GM12878 (cell line): ENCODE data around the gene TNRC6C. TPM values are rescaled to one million over a fixed set of nuclear protein-coding genes. Genes with fewer than 3 reads are reported as not detected.

Experiments used
- ATF7 ChIP-seq: fragments of 450-650 bp; IDR thresholded peaks from 2 replicates; pipeline ENCODE4 v1.6.1; 2016; ENCODE audit warnings: low read depth, mild to moderate bottlenecking
- BHLHE40 ChIP-seq, 2 experiments: fragments of 450-650 bp in 1 of 2; IDR thresholded peaks; 2 replicates each; pipeline ENCODE4 v1.6.1; 2011 to 2017; ENCODE audit warnings: low read depth in 2 of 2, borderline replicate concordance in 1 of 2, improper control_type of control experiment in 1 of 2, low read length in 1 of 2, mild to moderate bottlenecking in 1 of 2
- KLF5 ChIP-seq: fragments of 450-650 bp; IDR thresholded peaks from 2 replicates; pipeline ENCODE4 v1.6.1; 2014; ENCODE audit warnings: mild to moderate bottlenecking; ENCODE audit not compliant: partially characterized antibody
- MTA3 ChIP-seq: IDR thresholded peaks from 2 replicates; pipeline ENCODE4 v1.6.1; 2012; ENCODE audit warnings: low read length, inconsistent platforms, borderline replicate concordance
- MXI1 ChIP-seq: fragments of 150-350 bp; IDR thresholded peaks from 2 replicates; pipeline ENCODE4 v1.6.1; 2011; ENCODE audit warnings: low read depth, mild to moderate bottlenecking, inconsistent platforms, low read length, improper control_type of control experiment
- NR2C1 ChIP-seq: fragments of 450-650 bp; IDR thresholded peaks from 2 replicates; pipeline ENCODE4 v1.6.1; 2017; ENCODE audit warnings: antibody characterized with exemption, mild to moderate bottlenecking, moderate library complexity
- NR2C2 ChIP-seq: IDR thresholded peaks from 2 replicates; pipeline ENCODE4 v1.6.1; 2011; ENCODE audit warnings: borderline replicate concordance, low read depth; ENCODE audit not compliant: control insufficient read depth, insufficient read length
- NRF1 ChIP-seq: conservative IDR thresholded peaks from 2 replicates; pipeline ENCODE4 v1.6.1; 2011; ENCODE audit warnings: mild to moderate bottlenecking, low read depth, low read length, improper control_type of control experiment
- PAX8 ChIP-seq: fragments of 450-650 bp; IDR thresholded peaks from 2 replicates; pipeline ENCODE4 v1.6.1; 2017; ENCODE audit warnings: mild to moderate bottlenecking, moderate library complexity
- POLR2AphosphoS5 ChIP-seq: IDR thresholded peaks from 2 replicates; pipeline ENCODE4 v1.6.1; 2011; ENCODE audit warnings: mild to moderate bottlenecking, low read length, inconsistent platforms
- RAD21 ChIP-seq: IDR thresholded peaks from 2 replicates; pipeline ENCODE4 v1.6.1; 2011; ENCODE audit warnings: mild to moderate bottlenecking, low read depth, low read length, moderate library complexity; ENCODE audit not compliant: insufficient read depth
- RUNX3 ChIP-seq: IDR thresholded peaks from 2 replicates; pipeline ENCODE4 v1.6.1; 2012; ENCODE audit warnings: low read length, inconsistent platforms
- SMARCA5 ChIP-seq: fragments of 450-650 bp; IDR thresholded peaks from 2 replicates; pipeline ENCODE4 v1.6.1; 2017; ENCODE audit warnings: mild to moderate bottlenecking
- SREBF1 ChIP-seq: IDR thresholded peaks from 2 replicates; pipeline ENCODE4 v1.6.1; 2012; ENCODE audit warnings: mild to moderate bottlenecking, low read length
- SUPT20H ChIP-seq: IDR thresholded peaks from 2 replicates; pipeline ENCODE4 v1.6.1; 2011; ENCODE audit warnings: low read depth, mild to moderate bottlenecking, low read length, moderate library complexity, borderline replicate concordance; ENCODE audit not compliant: control insufficient read depth
- ZSCAN29 ChIP-seq: fragments of 450-650 bp; IDR thresholded peaks from 2 replicates; pipeline ENCODE4 v1.6.1; 2017; ENCODE audit warnings: mild to moderate bottlenecking, moderate library complexity
- polyA plus RNA-seq, 11 experiments: library from polyadenylated mRNA; depleted of rRNA in 4 of 11; unstranded in 6 of 11; stranded (reverse) in 5 of 11; fragments of >200 nt; fragmentation: Nextera tagmentation in 4 of 11; fragmentation: Illumina TruSeq in 1 of 11; extraction: Ambion mirVana in 4 of 11; extraction: Trizol in 1 of 11; gene quantifications; 1 replicate in 1 of 11; 2 replicates in 10 of 11; pipeline versions ENCODE4 v1.2.1 to v1.2.3, GENCODE V29; 2011 to 2016; ENCODE audit warnings: inconsistent platforms in 2 of 11, missing spikeins in 2 of 11, low read depth in 1 of 11
- total RNA-seq, 4 experiments: library from RNA; depleted of rRNA in 3 of 4; stranded (reverse); fragments of >200 nt in 3 of 4; fragmentation: Illumina TruSeq in 1 of 4; extraction: Trizol in 1 of 4; gene quantifications; 2 replicates each; pipeline versions ENCODE4 v1.2.1 to v1.2.3, GENCODE V29; 2013 to 2021
- TF ChIP-seq, protein P1 (sequence below): fragments of 450-650 bp; IDR thresholded peaks from 2 replicates; pipeline ENCODE4 v1.6.1; 2017; ENCODE audit warnings: mild to moderate bottlenecking, low read depth, inconsistent platforms; ENCODE audit not compliant: poor library complexity, severe bottlenecking
- TF ChIP-seq, protein P2 (sequence below): IDR thresholded peaks from 2 replicates; pipeline ENCODE4 v1.6.1; 2012; ENCODE audit warnings: low read length, inconsistent platforms
- TF ChIP-seq, protein P3 (sequence below), 3 experiments: IDR thresholded peaks in 2 of 3; conservative IDR thresholded peaks in 1 of 3; 2 replicates each; pipeline ENCODE4 v1.5.1; 2011; ENCODE audit warnings: low read depth in 3 of 3, low read length in 3 of 3, mild to moderate bottlenecking in 3 of 3, control low read depth in 2 of 3, moderate library complexity in 2 of 3, inconsistent platforms in 1 of 3, mixed read lengths in 1 of 3; ENCODE audit not compliant: control insufficient read depth in 2 of 3, insufficient read depth in 1 of 3; ENCODE audit errors: extremely low read depth in 1 of 3
- TF ChIP-seq, protein P4 (sequence below): fragments of 450-650 bp; IDR thresholded peaks from 2 replicates; pipeline ENCODE4 v1.6.1; 2018; ENCODE audit warnings: mild to moderate bottlenecking, low read depth, moderate library complexity; ENCODE audit not compliant: partially characterized antibody
- TF ChIP-seq, protein P5 (sequence below): IDR thresholded peaks from 2 replicates; pipeline ENCODE4 v1.6.1; 2012; ENCODE audit warnings: low read depth, low read length, improper control_type of control experiment
- TF ChIP-seq, protein P6 (sequence below): IDR thresholded peaks from 2 replicates; pipeline ENCODE4 v1.6.1; 2012; ENCODE audit warnings: low read depth, low read length, improper control_type of control experiment

Gene TNRC6C
- total and polyA plus RNA-seq, 10 of the 15 experiments (the other 5 are each of a cell fraction or from before 2014, with no cell fraction given), result 0.40 to 6.1 (median 0.96) TPM

DNA sequence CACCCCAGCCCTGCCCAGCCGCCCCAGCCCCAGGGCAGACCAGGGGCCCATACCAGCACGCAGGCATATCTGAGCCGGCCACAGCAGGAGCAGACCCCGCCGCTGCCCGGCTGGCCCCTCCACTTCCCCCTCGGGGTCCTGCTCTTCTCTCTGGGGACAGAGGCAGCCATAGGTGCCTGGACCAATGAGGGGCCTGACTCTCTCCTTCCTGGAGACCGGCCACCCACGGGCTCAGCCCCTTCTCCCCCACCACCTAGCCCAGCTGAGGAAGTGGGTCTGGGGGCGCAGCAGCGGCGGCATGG lies 166.3 kb downstream of the TNRC6C start (continued):
- no peak for TF ChIP-seq NRF1
- 0 out of 2 replicates have a peak, but pooled peaks have one; percentile 37 for TF ChIP-seq SMARCA5
- no peak for TF ChIP-seq SREBF1
- no peak for TF ChIP-seq ATF7
- TF ChIP-seq, protein P1, sequence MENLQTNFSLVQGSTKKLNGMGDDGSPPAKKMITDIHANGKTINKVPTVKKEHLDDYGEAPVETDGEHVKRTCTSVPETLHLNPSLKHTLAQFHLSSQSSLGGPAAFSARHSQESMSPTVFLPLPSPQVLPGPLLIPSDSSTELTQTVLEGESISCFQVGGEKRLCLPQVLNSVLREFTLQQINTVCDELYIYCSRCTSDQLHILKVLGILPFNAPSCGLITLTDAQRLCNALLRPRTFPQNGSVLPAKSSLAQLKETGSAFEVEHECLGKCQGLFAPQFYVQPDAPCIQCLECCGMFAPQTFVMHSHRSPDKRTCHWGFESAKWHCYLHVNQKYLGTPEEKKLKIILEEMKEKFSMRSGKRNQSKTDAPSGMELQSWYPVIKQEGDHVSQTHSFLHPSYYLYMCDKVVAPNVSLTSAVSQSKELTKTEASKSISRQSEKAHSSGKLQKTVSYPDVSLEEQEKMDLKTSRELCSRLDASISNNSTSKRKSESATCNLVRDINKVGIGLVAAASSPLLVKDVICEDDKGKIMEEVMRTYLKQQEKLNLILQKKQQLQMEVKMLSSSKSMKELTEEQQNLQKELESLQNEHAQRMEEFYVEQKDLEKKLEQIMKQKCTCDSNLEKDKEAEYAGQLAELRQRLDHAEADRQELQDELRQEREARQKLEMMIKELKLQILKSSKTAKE, result no peak
- no peak for TF ChIP-seq NR2C2
- TF ChIP-seq MTA3, result no peak
- TF ChIP-seq RUNX3, result no peak
- TF ChIP-seq, protein P2, sequence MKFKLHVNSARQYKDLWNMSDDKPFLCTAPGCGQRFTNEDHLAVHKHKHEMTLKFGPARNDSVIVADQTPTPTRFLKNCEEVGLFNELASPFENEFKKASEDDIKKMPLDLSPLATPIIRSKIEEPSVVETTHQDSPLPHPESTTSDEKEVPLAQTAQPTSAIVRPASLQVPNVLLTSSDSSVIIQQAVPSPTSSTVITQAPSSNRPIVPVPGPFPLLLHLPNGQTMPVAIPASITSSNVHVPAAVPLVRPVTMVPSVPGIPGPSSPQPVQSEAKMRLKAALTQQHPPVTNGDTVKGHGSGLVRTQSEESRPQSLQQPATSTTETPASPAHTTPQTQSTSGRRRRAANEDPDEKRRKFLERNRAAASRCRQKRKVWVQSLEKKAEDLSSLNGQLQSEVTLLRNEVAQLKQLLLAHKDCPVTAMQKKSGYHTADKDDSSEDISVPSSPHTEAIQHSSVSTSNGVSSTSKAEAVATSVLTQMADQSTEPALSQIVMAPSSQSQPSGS, result no peak
- TF ChIP-seq KLF5, result no peak
- TF ChIP-seq, protein P3, sequence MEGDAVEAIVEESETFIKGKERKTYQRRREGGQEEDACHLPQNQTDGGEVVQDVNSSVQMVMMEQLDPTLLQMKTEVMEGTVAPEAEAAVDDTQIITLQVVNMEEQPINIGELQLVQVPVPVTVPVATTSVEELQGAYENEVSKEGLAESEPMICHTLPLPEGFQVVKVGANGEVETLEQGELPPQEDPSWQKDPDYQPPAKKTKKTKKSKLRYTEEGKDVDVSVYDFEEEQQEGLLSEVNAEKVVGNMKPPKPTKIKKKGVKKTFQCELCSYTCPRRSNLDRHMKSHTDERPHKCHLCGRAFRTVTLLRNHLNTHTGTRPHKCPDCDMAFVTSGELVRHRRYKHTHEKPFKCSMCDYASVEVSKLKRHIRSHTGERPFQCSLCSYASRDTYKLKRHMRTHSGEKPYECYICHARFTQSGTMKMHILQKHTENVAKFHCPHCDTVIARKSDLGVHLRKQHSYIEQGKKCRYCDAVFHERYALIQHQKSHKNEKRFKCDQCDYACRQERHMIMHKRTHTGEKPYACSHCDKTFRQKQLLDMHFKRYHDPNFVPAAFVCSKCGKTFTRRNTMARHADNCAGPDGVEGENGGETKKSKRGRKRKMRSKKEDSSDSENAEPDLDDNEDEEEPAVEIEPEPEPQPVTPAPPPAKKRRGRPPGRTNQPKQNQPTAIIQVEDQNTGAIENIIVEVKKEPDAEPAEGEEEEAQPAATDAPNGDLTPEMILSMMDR (IDR thresholded peaks at IDR 0.05 in 2 of 3, conservative IDR thresholded peaks at IDR 0.05 in 1 of 3; ENCODE audit: control insufficient read depth in 2 of 3, extremely low read depth in 1 of 3, insufficient read depth in 1 of 3, low read depth in 3 of 3, low read length in 3 of 3), result no peak
- no peak for TF ChIP-seq NR2C1
- no peak for TF ChIP-seq POLR2AphosphoS5
- no peak for TF ChIP-seq ZSCAN29
- TF ChIP-seq, protein P4, sequence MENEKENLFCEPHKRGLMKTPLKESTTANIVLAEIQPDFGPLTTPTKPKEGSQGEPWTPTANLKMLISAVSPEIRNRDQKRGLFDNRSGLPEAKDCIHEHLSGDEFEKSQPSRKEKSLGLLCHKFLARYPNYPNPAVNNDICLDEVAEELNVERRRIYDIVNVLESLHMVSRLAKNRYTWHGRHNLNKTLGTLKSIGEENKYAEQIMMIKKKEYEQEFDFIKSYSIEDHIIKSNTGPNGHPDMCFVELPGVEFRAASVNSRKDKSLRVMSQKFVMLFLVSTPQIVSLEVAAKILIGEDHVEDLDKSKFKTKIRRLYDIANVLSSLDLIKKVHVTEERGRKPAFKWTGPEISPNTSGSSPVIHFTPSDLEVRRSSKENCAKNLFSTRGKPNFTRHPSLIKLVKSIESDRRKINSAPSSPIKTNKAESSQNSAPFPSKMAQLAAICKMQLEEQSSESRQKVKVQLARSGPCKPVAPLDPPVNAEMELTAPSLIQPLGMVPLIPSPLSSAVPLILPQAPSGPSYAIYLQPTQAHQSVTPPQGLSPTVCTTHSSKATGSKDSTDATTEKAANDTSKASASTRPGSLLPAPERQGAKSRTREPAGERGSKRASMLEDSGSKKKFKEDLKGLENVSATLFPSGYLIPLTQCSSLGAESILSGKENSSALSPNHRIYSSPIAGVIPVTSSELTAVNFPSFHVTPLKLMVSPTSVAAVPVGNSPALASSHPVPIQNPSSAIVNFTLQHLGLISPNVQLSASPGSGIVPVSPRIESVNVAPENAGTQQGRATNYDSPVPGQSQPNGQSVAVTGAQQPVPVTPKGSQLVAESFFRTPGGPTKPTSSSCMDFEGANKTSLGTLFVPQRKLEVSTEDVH, result no peak
- TF ChIP-seq, protein P5, sequence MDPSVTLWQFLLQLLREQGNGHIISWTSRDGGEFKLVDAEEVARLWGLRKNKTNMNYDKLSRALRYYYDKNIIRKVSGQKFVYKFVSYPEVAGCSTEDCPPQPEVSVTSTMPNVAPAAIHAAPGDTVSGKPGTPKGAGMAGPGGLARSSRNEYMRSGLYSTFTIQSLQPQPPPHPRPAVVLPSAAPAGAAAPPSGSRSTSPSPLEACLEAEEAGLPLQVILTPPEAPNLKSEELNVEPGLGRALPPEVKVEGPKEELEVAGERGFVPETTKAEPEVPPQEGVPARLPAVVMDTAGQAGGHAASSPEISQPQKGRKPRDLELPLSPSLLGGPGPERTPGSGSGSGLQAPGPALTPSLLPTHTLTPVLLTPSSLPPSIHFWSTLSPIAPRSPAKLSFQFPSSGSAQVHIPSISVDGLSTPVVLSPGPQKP, result no peak
- peak in 1 of 2 experiments; percentile 2; a peak in 1 of 4 replicates for TF ChIP-seq BHLHE40 (IDR thresholded peaks at IDR 0.05; ENCODE audit: borderline replicate concordance in 1 of 2, low read depth in 2 of 2, low read length in 1 of 2)
- TF ChIP-seq PAX8, result no peak
- TF ChIP-seq MXI1, result peak; percentile 27; the same call in 1 of the 2 replicates
- TF ChIP-seq RAD21, result no peak
- TF ChIP-seq, protein P6, sequence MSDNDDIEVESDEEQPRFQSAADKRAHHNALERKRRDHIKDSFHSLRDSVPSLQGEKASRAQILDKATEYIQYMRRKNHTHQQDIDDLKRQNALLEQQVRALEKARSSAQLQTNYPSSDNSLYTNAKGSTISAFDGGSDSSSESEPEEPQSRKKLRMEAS, result no peak
- no peak for TF ChIP-seq SUPT20H
